Mammary epithelial cell (primary cell): ENCODE data around the gene ZNF736.

Experiments
- EZH2 ChIP-seq: IDR thresholded peaks from 2 replicates; pipeline ENCODE4 v1.6.1; 2012; ENCODE audit warnings: low read length, inconsistent platforms, borderline replicate concordance
- TF ChIP-seq, protein P1 (sequence below), 2 donors: IDR thresholded peaks in 1 of 2; conservative IDR thresholded peaks in 1 of 2; 2 replicates each; pipeline ENCODE4 v1.5.1; 2011 to 2012; ENCODE audit warnings: inconsistent platforms in 2 of 2, low read length in 2 of 2, mild to moderate bottlenecking in 2 of 2, control low read depth in 1 of 2, low read depth in 1 of 2; ENCODE audit not compliant: insufficient read depth in 1 of 2; ENCODE audit errors: extremely low read depth in 1 of 2

DNA sequence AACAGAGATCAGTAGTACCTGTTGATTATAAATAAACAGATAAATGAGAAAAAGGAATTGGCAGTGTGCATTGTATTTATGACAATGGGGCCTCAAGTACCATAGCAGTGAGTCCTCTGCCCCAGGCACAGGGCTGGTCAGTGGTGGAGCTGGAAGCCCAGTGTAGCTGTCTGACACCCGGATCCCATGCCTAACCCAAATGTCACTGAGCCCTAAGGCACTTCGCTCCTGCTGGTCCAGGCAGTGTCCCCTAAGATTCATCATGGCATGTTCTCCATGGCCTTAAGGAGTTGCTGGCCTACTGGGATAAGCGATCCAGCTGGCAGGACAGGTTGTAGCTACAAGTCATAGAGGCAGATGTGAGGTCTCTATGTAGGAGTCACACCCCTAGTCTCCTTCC is 3.3 kb upstream of the ZNF736 start:
- TF ChIP-seq, protein P1, sequence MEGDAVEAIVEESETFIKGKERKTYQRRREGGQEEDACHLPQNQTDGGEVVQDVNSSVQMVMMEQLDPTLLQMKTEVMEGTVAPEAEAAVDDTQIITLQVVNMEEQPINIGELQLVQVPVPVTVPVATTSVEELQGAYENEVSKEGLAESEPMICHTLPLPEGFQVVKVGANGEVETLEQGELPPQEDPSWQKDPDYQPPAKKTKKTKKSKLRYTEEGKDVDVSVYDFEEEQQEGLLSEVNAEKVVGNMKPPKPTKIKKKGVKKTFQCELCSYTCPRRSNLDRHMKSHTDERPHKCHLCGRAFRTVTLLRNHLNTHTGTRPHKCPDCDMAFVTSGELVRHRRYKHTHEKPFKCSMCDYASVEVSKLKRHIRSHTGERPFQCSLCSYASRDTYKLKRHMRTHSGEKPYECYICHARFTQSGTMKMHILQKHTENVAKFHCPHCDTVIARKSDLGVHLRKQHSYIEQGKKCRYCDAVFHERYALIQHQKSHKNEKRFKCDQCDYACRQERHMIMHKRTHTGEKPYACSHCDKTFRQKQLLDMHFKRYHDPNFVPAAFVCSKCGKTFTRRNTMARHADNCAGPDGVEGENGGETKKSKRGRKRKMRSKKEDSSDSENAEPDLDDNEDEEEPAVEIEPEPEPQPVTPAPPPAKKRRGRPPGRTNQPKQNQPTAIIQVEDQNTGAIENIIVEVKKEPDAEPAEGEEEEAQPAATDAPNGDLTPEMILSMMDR (conservative IDR thresholded peaks at IDR 0.05 in 1 of 2, IDR thresholded peaks at IDR 0.05 in 1 of 2; ENCODE audit: extremely low read depth in 1 of 2, insufficient read depth in 1 of 2, low read depth in 1 of 2, low read length in 2 of 2) = no peak
- no peak for TF ChIP-seq EZH2
